Stimulated activated CD4-positive, alpha-beta T cell treated with anti-CD3 and anti-CD28 coated beads, TNF-alpha, amount 100 ng/mL, for 4 hours (primary cell): ENCODE data around the gene FSD2.

Experiments used
- DNase-seq, 3 experiments: peaks; one replicate each; pipeline ENCODE4 v3.0.0-alpha.2; 2020; ENCODE audit warnings: low read depth in 3 of 3

FSD2 gene, protein sequence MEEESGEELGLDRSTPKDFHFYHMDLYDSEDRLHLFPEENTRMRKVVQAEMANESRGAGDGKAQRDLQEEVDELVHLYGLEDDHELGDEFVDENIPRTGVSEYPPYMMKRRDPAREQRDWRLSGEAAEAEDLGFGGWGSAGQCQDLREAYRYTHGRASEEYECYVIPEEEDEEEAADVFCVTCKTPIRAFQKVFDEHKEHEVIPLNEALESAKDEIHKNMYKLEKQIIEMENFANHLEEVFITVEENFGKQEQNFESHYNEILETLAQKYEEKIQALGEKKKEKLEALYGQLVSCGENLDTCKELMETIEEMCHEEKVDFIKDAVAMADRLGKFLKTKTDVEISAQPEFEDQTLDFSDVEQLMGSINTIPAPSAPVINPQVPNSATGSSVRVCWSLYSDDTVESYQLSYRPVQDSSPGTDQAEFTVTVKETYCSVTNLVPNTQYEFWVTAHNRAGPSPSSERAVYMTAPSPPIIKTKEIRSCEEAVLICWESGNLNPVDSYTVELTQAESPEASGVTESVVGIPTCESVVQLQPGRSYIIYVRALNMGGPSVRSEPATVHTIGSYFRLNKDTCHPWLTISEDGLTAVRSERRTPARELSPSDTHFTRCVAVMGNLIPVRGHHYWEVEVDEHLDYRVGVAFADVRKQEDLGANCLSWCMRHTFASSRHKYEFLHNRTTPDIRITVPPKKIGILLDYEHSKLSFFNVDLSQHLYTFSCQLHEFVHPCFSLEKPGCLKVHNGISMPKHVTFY

DNA sequence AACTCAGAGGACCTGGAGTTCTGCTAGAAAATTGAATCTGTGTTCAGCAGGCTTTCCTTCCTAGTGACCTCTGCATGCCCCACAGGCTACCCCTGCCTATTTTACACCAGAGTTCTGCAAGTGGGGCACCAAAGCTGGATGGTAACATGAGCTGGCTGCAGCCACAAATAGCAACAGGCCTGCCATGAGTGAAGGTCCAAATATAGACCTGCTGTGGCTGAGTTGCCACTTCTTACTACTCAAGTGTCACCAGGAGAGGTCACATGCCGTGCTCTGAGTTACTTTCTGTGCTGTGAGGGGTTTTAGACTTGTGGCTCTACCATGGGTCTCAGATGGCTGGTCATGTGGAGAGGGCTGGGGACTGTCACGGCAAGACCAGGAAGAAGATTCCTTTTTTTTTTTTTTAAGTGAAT lies at the start of gene FSD2:
Gene FSD2 (minus strand): TSS at position 76 of the 413 bp plus-strand sequence. CDS start 18,679 bp downstream, outside the sequence.
- no peak for DNase-seq

- DNase-seq, result no peak
Measured at GRCh38 chr15:82854554-82854953, 48.7 kb upstream of the FSD2 start.

DNA sequence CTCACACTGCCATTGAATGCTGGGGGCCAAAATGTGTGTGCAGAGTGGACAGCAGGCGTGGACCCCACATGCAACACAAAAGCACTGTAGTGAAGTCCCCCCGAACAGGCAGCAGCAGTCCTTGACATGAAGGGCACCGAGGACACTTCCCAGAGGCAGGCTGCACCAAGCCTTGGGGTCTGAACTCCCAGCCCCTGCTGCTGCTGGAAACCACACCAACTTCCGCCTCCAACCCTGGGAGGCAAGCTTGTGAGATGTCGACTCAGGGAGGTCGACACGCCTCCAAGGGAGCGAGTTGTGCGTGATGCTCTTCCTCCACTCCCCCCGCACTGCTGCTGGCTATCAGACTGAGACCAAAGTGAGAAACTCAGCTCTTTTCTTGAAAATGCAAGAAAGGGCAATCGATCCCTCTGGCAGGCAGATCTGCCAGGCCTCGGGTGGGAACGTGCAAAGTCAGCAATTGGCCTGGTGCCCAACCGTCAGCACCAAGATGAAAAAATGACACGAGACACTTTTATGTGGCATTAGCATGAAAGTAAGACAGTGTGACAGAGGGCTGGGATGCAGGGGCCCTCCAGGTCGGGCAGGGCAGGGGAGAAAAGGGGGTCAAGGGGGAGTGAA lies 47.2 kb upstream of the FSD2 start:
- DNase-seq, result no peak

DNA sequence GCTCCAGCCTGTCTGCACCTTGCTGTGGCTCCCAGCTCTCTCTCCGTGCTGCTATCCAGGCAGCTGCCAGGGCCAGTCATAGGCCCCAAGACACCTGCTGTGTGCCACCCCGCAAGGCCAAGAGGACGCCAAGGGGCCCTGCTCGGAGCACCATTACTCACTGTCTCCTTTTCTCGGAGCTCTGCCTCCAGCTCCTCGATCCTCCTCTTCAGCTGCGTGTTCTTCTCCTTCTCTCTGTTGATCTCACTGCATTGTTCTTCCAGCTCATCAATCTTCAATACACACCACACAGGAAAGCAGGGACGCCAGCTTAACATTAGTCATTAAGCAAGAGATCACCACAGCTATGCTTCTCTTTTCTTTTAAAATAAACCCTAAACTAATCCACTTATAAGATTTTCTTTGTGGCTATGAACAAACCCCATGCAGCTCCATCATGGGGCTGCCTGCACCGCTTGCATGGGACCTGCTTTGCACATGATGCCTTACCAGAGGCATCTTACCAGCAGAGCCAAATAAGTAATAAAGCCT lies 46.2 kb upstream of the FSD2 start:
- DNase-seq, result no peak

DNA sequence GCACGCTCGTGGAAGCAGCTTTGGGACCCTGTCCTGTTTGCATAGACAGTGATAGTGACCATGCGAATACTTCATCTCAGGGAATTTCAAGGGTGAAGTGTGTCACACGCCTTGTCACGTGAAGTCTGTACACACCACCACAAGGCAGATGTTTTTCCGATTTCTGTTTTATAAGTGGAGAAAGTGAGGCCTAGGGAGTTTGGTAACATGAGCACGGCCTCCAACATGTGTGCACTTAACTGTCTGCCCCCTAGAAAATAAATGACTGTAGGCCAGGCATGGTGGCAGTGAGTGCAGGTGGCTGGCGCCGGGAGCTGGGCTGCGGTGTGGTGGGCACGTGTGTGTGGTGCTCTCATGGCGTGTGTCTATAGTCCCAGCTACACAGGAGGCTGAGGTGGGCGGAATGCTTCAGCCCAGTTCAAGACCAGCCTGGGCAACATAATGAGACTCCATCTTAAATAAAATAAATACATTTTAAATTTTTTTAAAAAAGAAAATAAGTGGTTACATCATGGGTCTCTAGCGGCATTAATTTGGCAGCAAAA lies 45.5 kb upstream of the FSD2 start:
- no peak for DNase-seq

GRCh38 chr15:82850731-82851130 lies 44.9 kb upstream of the FSD2 start:
- no peak for DNase-seq

DNA sequence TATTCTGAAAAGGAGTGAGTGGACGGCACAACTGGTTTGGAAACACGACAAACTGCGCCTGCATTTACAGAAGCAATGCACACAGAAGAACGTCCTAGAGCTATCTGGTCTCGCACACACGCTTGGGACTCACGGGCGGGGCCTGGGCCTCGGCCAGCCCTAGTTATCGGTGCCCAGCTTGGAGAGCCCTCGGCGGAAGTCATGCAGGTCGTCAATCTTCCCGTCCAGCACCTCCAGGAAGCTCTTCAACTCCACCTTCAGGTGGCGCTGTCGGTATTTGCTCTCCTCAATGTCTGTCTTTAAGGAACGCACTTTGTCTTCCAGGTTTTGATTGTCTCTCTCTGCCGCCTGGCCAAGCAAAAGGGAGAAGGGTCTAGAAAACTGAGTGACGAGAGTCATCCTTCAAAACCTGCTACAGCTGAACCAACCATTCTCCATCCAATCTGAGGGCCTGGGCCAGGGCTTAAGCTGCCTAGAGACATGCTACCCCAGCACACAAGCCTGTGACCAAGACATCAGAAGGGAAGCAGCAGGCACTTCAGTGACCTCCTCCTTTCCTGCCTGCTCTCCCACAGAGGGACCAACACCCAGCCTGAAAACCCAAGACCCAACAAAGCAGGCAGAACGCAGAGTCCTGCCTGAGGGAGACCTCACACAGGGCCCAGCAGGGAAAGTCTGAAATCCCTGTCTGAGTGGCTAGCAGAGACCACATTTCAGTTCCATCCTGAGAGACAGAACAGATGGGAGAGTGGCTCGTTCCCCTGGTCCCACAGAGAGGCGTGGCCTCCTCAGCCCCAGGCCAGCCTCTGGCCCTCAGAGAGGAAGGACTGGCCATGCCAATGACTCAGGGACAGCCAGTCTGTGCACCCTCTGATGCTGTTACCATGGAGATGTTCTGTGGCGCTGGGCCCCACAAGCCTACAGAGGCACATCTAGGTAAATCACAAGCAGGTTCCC lies 44.0 kb upstream of the FSD2 start:
- no peak for DNase-seq

GRCh38 chr15:82848241-82848993 lies 42.5 kb upstream of the FSD2 start:
- DNase-seq, result no peak

GRCh38 chr15:82847703-82848102 lies 41.8 kb upstream of the FSD2 start:
- no peak for DNase-seq

- no peak for DNase-seq
Measured at GRCh38 chr15:82846621-82847020, 40.8 kb upstream of the FSD2 start.

- no peak for DNase-seq
Measured at GRCh38 chr15:82845686-82846085, 39.8 kb upstream of the FSD2 start.

DNA sequence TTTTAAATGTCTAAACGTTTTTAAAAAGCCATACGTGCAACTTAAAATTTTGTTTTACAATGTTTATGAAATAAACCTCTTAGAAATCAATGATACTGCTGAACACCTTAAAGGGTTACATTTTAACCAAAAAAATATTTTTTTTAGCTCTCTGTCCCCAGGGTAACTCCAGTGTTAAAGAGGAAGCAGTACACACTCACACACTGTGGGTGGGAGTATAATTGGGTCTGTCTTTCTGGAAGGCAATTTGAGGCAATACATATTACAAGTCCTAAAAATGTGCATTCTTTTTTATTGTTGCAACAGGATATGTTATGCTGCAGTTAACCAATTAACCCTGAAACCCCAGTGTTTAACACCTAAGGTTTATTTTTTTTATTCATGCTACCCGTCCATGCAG lies 37.7 kb upstream of the FSD2 start:
- no peak for DNase-seq

GRCh38 chr15:82840166-82840565 lies 34.3 kb upstream of the FSD2 start:
- DNase-seq, result no peak

GRCh38 chr15:82839136-82839535 lies 33.3 kb upstream of the FSD2 start:
- DNase-seq, result no peak

- no peak for DNase-seq
Measured at GRCh38 chr15:82838096-82838735, 32.3 kb upstream of the FSD2 start.

DNA sequence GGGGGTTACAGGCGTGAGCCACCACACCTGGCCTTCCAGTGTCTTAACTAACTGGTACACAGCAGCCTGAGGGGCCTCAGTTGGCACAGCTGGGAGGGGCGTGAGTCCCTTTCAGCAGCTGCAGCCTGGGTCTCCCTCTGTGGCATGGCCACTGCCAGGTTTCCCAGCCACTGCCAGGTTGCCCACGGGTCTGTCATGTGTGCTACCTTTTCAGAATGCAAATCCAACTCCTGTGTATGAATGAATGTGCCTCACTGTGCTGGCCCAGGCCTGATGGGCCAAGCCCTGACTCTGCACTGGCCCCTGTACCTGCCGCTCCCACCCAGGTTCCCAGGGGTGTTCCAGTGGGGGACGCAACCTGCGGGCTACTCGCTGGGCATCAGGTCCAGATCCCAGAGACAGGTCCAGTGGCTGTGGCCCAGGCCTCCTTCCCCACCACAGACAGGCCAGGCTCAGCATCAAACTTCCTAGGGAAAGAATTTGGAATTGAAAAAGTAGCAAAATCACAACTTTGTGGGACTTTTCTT lies 29.6 kb upstream of the FSD2 start:
- DNase-seq, result no peak

GRCh38 chr15:82833362-82833682 lies 27.5 kb upstream of the FSD2 start:
- DNase-seq, result no peak

GRCh38 chr15:82832601-82833361 lies 26.9 kb upstream of the FSD2 start:
- peak; percentile 18 to 27 (median 26) for DNase-seq
